ENCODE data around the gene EPHA8. TPM values are rescaled to one million over a fixed set of nuclear protein-coding genes. Genes with fewer than 3 reads are reported as not detected.

EPHA8 gene
- total and polyA plus RNA-seq, 2 of the 13 experiments (the other 11 are each of a cell fraction or from before 2014, with no cell fraction given): not detected

DNA sequence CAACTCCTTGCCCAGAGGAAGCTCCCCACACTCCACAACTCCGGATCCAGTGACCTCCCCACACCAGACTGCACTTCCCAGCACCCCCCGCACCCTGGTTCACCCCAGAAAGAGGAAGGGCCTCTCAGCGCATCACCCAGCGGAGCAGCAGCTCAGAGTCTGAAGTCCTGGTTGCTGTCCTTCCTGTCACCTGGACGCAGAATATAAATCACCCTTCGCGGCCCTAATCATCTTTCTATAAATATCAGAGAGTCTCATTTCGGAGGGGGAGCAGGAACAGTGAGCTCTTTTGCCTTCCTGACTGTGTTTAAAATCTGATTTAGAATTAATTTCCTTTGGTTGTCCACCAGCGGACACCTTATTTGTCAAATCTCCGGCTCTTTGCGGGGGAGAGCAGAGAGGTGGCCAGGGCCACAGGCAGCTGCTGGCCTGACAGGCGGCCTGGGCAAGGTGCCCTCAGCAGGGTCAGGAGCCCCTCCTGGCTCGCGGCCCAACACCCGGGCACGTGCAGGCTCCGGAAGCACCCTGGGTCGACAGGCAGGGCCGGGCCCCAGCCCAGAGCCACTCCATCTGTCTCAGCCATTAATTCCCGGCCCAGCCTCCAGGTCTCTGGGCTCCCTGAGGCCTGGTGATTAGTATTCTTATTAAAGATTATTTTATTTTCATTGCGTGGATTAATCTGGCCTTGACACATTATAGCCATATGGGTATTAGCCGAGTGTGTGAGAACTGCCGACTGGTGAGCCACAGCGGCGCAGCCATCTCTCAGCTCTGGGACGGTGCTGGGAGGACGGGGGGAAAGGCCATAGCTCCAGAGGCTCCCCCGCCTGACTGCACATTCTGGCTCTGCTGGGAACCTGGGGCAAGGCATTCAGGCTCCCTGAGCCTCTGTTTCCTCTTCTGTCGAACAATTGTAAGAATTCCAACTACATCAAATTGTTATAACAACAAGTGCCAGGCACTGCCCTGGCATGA lies 19.7 kb downstream of the EPHA8 start:
- no peaks in the 10 kb centered on the region for H3K79me2 ChIP-seq (ENCODE audit: insufficient read depth, low read length)
- WGBS (ENCODE audit: low lambda C conversion rate): 46% methylated on average over 21 of the region's 29 CpGs
- H2AFZ ChIP-seq (ENCODE audit: low read length): no peak overlapping the region
- intact Hi-C loops (cut with micrococcal nuclease; ENCODE audit: unreplicated experiment) (no loop called here), in situ Hi-C loops (cut with HindIII; ENCODE audit: extremely low pct_ligation_motif_present, low pct_unique_long_range_greater_than_20kb) (no loop called here)
- no peak overlapping the region for H3K4me2 ChIP-seq (ENCODE audit: low read depth, low read length)
- peaks cover 6 to 40% of the 10 kb centered on the region in 2 experiments; a peak in 4 of 5 replicates for H3K27me3 ChIP-seq (ENCODE audit: control insufficient read depth in 1 of 2, insufficient read depth in 2 of 2, low read length in 2 of 2)
- H3K4me1 ChIP-seq (ENCODE audit: insufficient read depth, low read length): no peaks in the 10 kb centered on the region
- DNase-seq (ENCODE audit: low spot score) (no peak), FAIRE-seq (no peak), ATAC-seq (no peak)
- no peaks in the 10 kb centered on the region for H3K36me3 ChIP-seq (replicated peaks in 1 of 2; ENCODE audit: control insufficient read depth in 1 of 2, insufficient read depth in 2 of 2, low read length in 2 of 2)
- TF ChIP-seq NFYC (CRISPR knock-in tag; IDR thresholded peaks at IDR 0.05): no peak
- no peak for TF ChIP-seq HOXA3 (CRISPR knock-in tag; IDR thresholded peaks at IDR 0.05)
- no peak for TF ChIP-seq KLF9 (CRISPR knock-in tag; IDR thresholded peaks at IDR 0.05; ENCODE audit: low read depth)
- TF ChIP-seq RFXANK (CRISPR knock-in tag; IDR thresholded peaks at IDR 0.05): no peak
- TF ChIP-seq, protein P1, sequence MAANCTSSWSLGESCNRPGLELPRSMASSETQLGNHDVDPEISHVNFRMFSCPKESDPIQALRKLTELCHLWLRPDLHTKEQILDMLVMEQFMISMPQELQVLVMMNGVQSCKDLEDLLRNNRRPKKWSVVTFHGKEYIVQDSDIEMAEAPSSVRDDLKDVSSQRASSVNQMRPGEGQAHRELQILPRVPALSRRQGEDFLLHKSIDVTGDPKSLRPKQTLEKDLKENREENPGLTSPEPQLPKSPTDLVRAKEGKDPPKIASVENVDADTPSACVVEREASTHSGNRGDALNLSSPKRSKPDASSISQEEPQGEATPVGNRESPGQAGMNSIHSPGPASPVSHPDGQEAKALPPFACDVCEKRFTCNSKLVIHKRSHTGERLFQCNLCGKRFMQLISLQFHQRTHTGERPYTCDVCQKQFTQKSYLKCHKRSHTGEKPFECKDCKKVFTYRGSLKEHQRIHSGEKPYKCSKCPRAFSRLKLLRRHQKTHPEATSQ (CRISPR knock-in tag; IDR thresholded peaks at IDR 0.05; ENCODE audit: borderline replicate concordance): no peak
- TF ChIP-seq ATM (IDR thresholded peaks at IDR 0.05; ENCODE audit: borderline replicate concordance): no peak
- TF ChIP-seq ZNF777 (CRISPR knock-in tag; IDR thresholded peaks at IDR 0.05): no peak
- no peak for TF ChIP-seq ZNF773 (CRISPR knock-in tag; IDR thresholded peaks at IDR 0.05; ENCODE audit: borderline replicate concordance)
- TF ChIP-seq CREM (IDR thresholded peaks at IDR 0.05): no peak
- no peak for TF ChIP-seq CREM (CRISPR knock-in tag; IDR thresholded peaks at IDR 0.05)
- TF ChIP-seq ZNF329 (CRISPR knock-in tag; IDR thresholded peaks at IDR 0.05; ENCODE audit: low read depth): no peak
- TF ChIP-seq ZNF83 (CRISPR knock-in tag; IDR thresholded peaks at IDR 0.05; ENCODE audit: borderline replicate concordance): no peak
- TF ChIP-seq, protein P2, sequence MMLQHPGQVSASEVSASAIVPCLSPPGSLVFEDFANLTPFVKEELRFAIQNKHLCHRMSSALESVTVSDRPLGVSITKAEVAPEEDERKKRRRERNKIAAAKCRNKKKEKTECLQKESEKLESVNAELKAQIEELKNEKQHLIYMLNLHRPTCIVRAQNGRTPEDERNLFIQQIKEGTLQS (CRISPR knock-in tag; IDR thresholded peaks at IDR 0.05): no peak
- TF ChIP-seq RFX3 (CRISPR knock-in tag; IDR thresholded peaks at IDR 0.05): no peak
- TF ChIP-seq TBL1XR1 (IDR thresholded peaks at IDR 0.05; ENCODE audit: borderline replicate concordance, low read length, partially characterized antibody): no peak
- no peak for TF ChIP-seq ZNF556 (CRISPR knock-in tag; IDR thresholded peaks at IDR 0.05; ENCODE audit: borderline replicate concordance)
- TF ChIP-seq BCL6 (CRISPR knock-in tag; IDR thresholded peaks at IDR 0.05): no peak
- TF ChIP-seq SMAD3 (CRISPR knock-in tag; IDR thresholded peaks at IDR 0.05): no peak
- no peak for TF ChIP-seq ZNF12 (CRISPR knock-in tag; IDR thresholded peaks at IDR 0.05)
- no peak for TF ChIP-seq MTA1 (CRISPR knock-in tag; IDR thresholded peaks at IDR 0.05; ENCODE audit: borderline replicate concordance)
- TF ChIP-seq HHEX (CRISPR knock-in tag; IDR thresholded peaks at IDR 0.05): no peak
- no peak overlapping the region for H3K27ac ChIP-seq (ENCODE audit: extremely low read length, insufficient read depth, low read length)
- BruUV-seq (replicated peaks): no TSS peak
- CTCF ChIA-PET (ENCODE audit: low intra/inter-chr PET ratio, low total read pairs): no interaction called here
- no peak overlapping the region for H3K4me3 ChIP-seq (replicated peaks in 1 of 3; ENCODE audit: insufficient read depth in 1 of 3, low read depth in 2 of 3, low read length in 3 of 3)
- no peaks in the 10 kb centered on the region for H4K20me1 ChIP-seq (ENCODE audit: insufficient read depth, low read length)
- peaks cover 15% of the 10 kb centered on the region for H3K9me3 ChIP-seq (ENCODE audit: low read length)
- H3K9ac ChIP-seq (ENCODE audit: insufficient read depth, low read depth, low read length): no peak overlapping the region
- POLR2A ChIA-PET: no interaction called here
